ENCODE results near the gene ARPC2. TPM values are rescaled to one million over a fixed set of nuclear protein-coding genes. Genes with fewer than 3 reads are reported as not detected.
A peak's percentile ranks its signal among the peaks of the same experiment; 100 is the strongest.

Gene ARPC2
- 476 and 481 TPM in 2 replicates for total RNA-seq (2013; cell fraction: nucleolus; rRNA removed)
- total RNA-seq (2014; rRNA removed) = 467 and 490 TPM in 2 replicates
- 515 and 534 TPM in 2 replicates for total RNA-seq (2014; rRNA removed; fragmentation: Illumina TruSeq; extraction: Trizol)
- 421 and 440 TPM in 2 replicates for total RNA-seq (2021)
- polyA plus RNA-seq (2011; ENCODE audit: low read depth) = 353 TPM
- 816 and 944 TPM in 2 replicates for polyA plus RNA-seq (2011; rRNA removed)
- 507 and 628 TPM in 2 replicates for polyA plus RNA-seq (2011; cell fraction: cytosol; rRNA removed)
- 360 and 459 TPM in 2 replicates for polyA plus RNA-seq (2011; cell fraction: nucleus; rRNA removed)
- polyA plus RNA-seq (2012) = 357 and 396 TPM in 2 replicates
- polyA plus RNA-seq (2014; fragmentation: Illumina TruSeq; extraction: Trizol) = 707 and 841 TPM in 2 replicates
- polyA plus RNA-seq (2014; fragmentation: Nextera tagmentation; extraction: Ambion mirVana) = 100 to 1,000 TPM; 711 to 735 TPM
- 524 and 584 TPM in 2 replicates for polyA plus RNA-seq (2014; rRNA removed)
- polyA plus RNA-seq (2016; fragmentation: Nextera tagmentation; extraction: Ambion mirVana) = 100 to 1,000 TPM; 963 to 980 TPM
- polyA minus RNA-seq (2011; rRNA and poly(A)+ RNA removed) = 378 and 382 TPM in 2 replicates
- polyA minus RNA-seq (2011; cell fraction: cytosol; rRNA and poly(A)+ RNA removed) = 165 and 198 TPM in 2 replicates
- polyA minus RNA-seq (2011; cell fraction: nucleus; rRNA and poly(A)+ RNA removed) = 146 and 227 TPM in 2 replicates
- Bru-seq, nascent RNA = percentile 97 among the genes with signal in this experiment
- percentile 97 among the genes with signal in this experiment for BruChase-seq, experiment 1, labeled RNA remaining after a 6-hour chase
- BruChase-seq, experiment 2, labeled RNA remaining after a 2-hour chase = percentile 97 among the genes with signal in this experiment
- long read RNA-seq, experiment 1, transcript ARPC2-201 (10 exons, 1,605 nt) = minor isoform, 13 of 633 reads
- long read RNA-seq, experiment 1, transcript ARPC2-202 (11 exons, 1,505 nt) = major isoform, 543 of 633 reads
- long read RNA-seq, experiment 1, partial matches to known transcripts = 46 of 633 reads
- long read RNA-seq, experiment 1, other reads (novel, unspliced or antisense) = 26 of 633 reads
- long read RNA-seq, experiment 2, transcript ARPC2-201 (10 exons, 1,605 nt) = minor isoform, 43 of 2,219 reads
- long read RNA-seq, experiment 2, transcript ARPC2-217 (5 exons, 1,039 nt) = minor isoform, 8 of 2,219 reads
- long read RNA-seq, experiment 2, transcript ARPC2-202 (11 exons, 1,505 nt) = major isoform, 1,673 of 2,219 reads
- long read RNA-seq, experiment 2, partial matches to known transcripts = 415 of 2,219 reads
- long read RNA-seq, experiment 2, other reads (novel, unspliced or antisense) = 75 of 2,219 reads

GRCh38 chr2:218216674-218217359 is at the start of gene ARPC2:
Gene ARPC2 (plus strand): TSS chr2:218217189. CDS start chr2:218217471, 282 bp downstream.
- Histone ChIP-seq H3K27me3 (replicated peaks in 1 of 2; ENCODE audit: control insufficient read depth in 2 of 2, insufficient read depth in 2 of 2, low read length in 1 of 2) (no peaks in the 10 kb centered on the region), H3K4me2 (ENCODE audit: control insufficient read depth, insufficient read depth) (peak within 1 kb of the TSS; percentile 94), H3K9me3 (replicated peaks; ENCODE audit: control insufficient read depth, insufficient read depth, low read length) (no peaks in the 10 kb centered on the region), H3K4me1 (ENCODE audit: control insufficient read depth, insufficient read depth, low read length) (peaks cover 12% of the 10 kb centered on the region), H3K27ac (ENCODE audit: control insufficient read depth, insufficient read depth) (peak within 1 kb of the TSS; percentile 99), H2AFZ (ENCODE audit: control insufficient read depth, low read depth, low read length) (peak within 1 kb of the TSS; percentile 90), H3K36me3 (ENCODE audit: control insufficient read depth in 2 of 2, insufficient read depth in 2 of 2, low read length in 1 of 2) (peaks cover 0 to 7% of the 10 kb centered on the region in 2 experiments; a peak in 1 of 4 replicates), H3K9ac (ENCODE audit: control insufficient read depth, insufficient read depth, low read length) (peak within 1 kb of the TSS; percentile 99), H3K79me2 (ENCODE audit: control insufficient read depth, insufficient read depth, low read length) (peaks cover 58% of the 10 kb centered on the region), H3K4me3 (peak within 1 kb of the TSS; percentile 93), H4K20me1 (ENCODE audit: control insufficient read depth, insufficient read depth) (peaks cover 7% of the 10 kb centered on the region; the same call in 1 of the 2 replicates)
- DNase-seq (ENCODE audit: low read depth, low spot score) (peak; percentile 75), FAIRE-seq (peak; percentile 18), ATAC-seq (peak; percentile 78)
- ChIA-PET SMC1A (ENCODE audit: uncharacterized antibody, unreplicated experiment) (interaction anchor here (0.8 to 2.0 kb wide), 6 partner anchors 10 to 70 kb away, joined by 3 to 22 read pairs (median 6); no protein-coding TSS in a partner anchor), POLR2A (interaction anchor here (0.7 to 8.8 kb wide), 9 partner anchors 12 to 348 kb away, joined by 3 to 98 read pairs (median 4); partner anchors contain the start of genes AAMP and PNKD), RAD21 (ENCODE audit: unreplicated experiment) (interaction anchor here (0.6 to 6.7 kb wide), 7 partner anchors 10 to 493 kb away, joined by 3 to 84 read pairs (median 4); no protein-coding TSS in a partner anchor), CTCF (interaction anchor here (0.8 to 3.4 kb wide), 10 partner anchors 10 to 53 kb away, joined by 3 to 17 read pairs (median 4); partner anchors contain the start of genes AAMP and PNKD)
- no TSS peak for BruUV-seq (replicated peaks)
- WGBS (ENCODE audit: insufficient coverage, insufficient replicate concordance, low lambda C conversion rate, missing lambda C conversion rate) = 1% methylated on average over 39 of the region's 60 CpGs
- in situ Hi-C loops (cut with MboI) = no loop called here
- intact Hi-C loops (cut with micrococcal nuclease; ENCODE audit: unreplicated experiment) = loop anchor here (5.0 kb wide), 1 partner anchor 180 kb away; the partner anchor contains the start of gene CTDSP1
- TF ChIP-seq CEBPZ (IDR thresholded peaks at IDR 0.05; ENCODE audit: low read depth, low read length) = no peak
- TF ChIP-seq LARP7 (IDR thresholded peaks at IDR 0.05) = no peak; the same call in 1 of the 2 replicates
- peak; percentile 88 for TF ChIP-seq NRF1 (conservative IDR thresholded peaks at IDR 0.05; ENCODE audit: low read depth, low read length)
- TF ChIP-seq E2F4 (IDR thresholded peaks at IDR 0.05; ENCODE audit: low read depth, low read length) = no peak
- peak; percentile 82 for TF ChIP-seq E4F1 (IDR thresholded peaks at IDR 0.05; ENCODE audit: borderline replicate concordance, partially characterized antibody)
- TF ChIP-seq MLLT1 (IDR thresholded peaks at IDR 0.05) = peak; percentile 40; the same call in 1 of the 2 replicates

Data from GM12878 (cell line).